ENCODE data around the gene COG6. TPM values are rescaled to one million over a fixed set of nuclear protein-coding genes. Genes with fewer than 3 reads are reported as not detected.

COG6 gene
- total and polyA plus RNA-seq, 2 of the 8 experiments (the other 6 are each of a cell fraction or from before 2014, with no cell fraction given): 8.8 to 22.3 TPM

- no peak overlapping the region for H3K18ac ChIP-seq (ENCODE audit: extremely low read depth, low read length)
- no peak overlapping the region for H3K4ac ChIP-seq (replicated peaks; ENCODE audit: insufficient read length, low read depth, low read length)
- CTCF ChIA-PET (ENCODE audit: partially characterized antibody): interaction anchor here (0.6 to 2.3 kb wide), 14 partner anchors 9 to 1159 kb away, joined by 3 to 9 read pairs (median 4); partner anchors contain the start of gene LHFPL6
- no peak overlapping the region for H3K4me2 ChIP-seq (ENCODE audit: insufficient read depth in 1 of 2, low read depth in 2 of 2, low read length in 2 of 2)
- no peak overlapping the region for H2BK12ac ChIP-seq (ENCODE audit: low read depth, low read length)
- WGBS, 2 experiments (ENCODE audit: extremely low coverage in 1 of 2, insufficient coverage in 1 of 2, insufficient read length in 1 of 2, insufficient replicate concordance in 2 of 2, low coverage in 1 of 2, low lambda C conversion rate in 2 of 2, missing lambda C conversion rate in 1 of 2): 75% methylated on average over 1 of the region's 1 CpG; no CpG with 5 or more reads in 1 of the 2 experiments
- no peak overlapping the region for H2BK120ac ChIP-seq (replicated peaks; ENCODE audit: low read depth, low read length)
- H4K91ac ChIP-seq (replicated peaks; ENCODE audit: insufficient read length, low read length): no peak overlapping the region
- TF ChIP-seq TAF7 (optimal IDR thresholded peaks at IDR 0.05; ENCODE audit: borderline replicate concordance, low read depth, low read length) (no peak), SAP30 (IDR thresholded peaks at IDR 0.05; ENCODE audit: insufficient read depth, insufficient replicate concordance, low read length) (no peak), KDM4A (IDR thresholded peaks at IDR 0.05; ENCODE audit: low read depth, low read length, severe bottlenecking) (no peak), RAD21 (IDR thresholded peaks at IDR 0.05 in 1 of 2, conservative IDR thresholded peaks at IDR 0.05 in 1 of 2; ENCODE audit: low read depth in 2 of 2, low read length in 2 of 2) (no peak), SRF (IDR thresholded peaks at IDR 0.05; ENCODE audit: low read depth, low read length) (no peak), SIX5 (IDR thresholded peaks at IDR 0.05; ENCODE audit: low read depth, low read length) (no peak), CBX8 (IDR thresholded peaks at IDR 0.05; ENCODE audit: borderline replicate concordance, low read depth, low read length) (no peak), TCF12 (IDR thresholded peaks at IDR 0.05; ENCODE audit: low read depth, low read length) (no peak), SP4 (IDR thresholded peaks at IDR 0.05; ENCODE audit: low read length) (no peak), BACH1 (IDR thresholded peaks at IDR 0.05; ENCODE audit: low read length) (no peak), POU5F1 (IDR thresholded peaks at IDR 0.05; ENCODE audit: low read depth, low read length) (no peak), ZNF274 (IDR thresholded peaks at IDR 0.05; ENCODE audit: borderline replicate concordance, extremely low read depth, low read length) (no peak)
- TF ChIP-seq, protein P1, sequence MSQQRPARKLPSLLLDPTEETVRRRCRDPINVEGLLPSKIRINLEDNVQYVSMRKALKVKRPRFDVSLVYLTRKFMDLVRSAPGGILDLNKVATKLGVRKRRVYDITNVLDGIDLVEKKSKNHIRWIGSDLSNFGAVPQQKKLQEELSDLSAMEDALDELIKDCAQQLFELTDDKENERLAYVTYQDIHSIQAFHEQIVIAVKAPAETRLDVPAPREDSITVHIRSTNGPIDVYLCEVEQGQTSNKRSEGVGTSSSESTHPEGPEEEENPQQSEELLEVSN (IDR thresholded peaks at IDR 0.05): no peak
- no peak overlapping the region for H2AK5ac ChIP-seq (ENCODE audit: low read depth, low read length)
- H3K9me3 ChIP-seq (ENCODE audit: insufficient read depth in 2 of 2, low read depth in 1 of 2, low read length in 1 of 2): no peaks in the 10 kb centered on the region
- H2BK5ac ChIP-seq (ENCODE audit: low read depth, low read length): no peak overlapping the region
- H3K79me1 ChIP-seq (ENCODE audit: low read depth, low read length): no peaks in the 10 kb centered on the region
- no peak overlapping the region for H2BK20ac ChIP-seq (ENCODE audit: low read length)
- H3K27ac ChIP-seq (ENCODE audit: low read depth, low read length): no peak overlapping the region
- DNase-seq (ENCODE audit: low read depth in 1 of 2, low spot score in 2 of 2) (no peak), FAIRE-seq (no peak)
- no peaks in the 10 kb centered on the region for H4K20me1 ChIP-seq (replicated peaks in 1 of 2; ENCODE audit: control insufficient read depth in 1 of 2, insufficient read depth in 2 of 2, low read length in 2 of 2)
- H3K27me3 ChIP-seq (replicated peaks in 1 of 4; ENCODE audit: control insufficient read depth in 3 of 4, extremely low read depth in 1 of 4, insufficient read depth in 3 of 4, low read length in 3 of 4): no peaks in the 10 kb centered on the region
- H3K79me2 ChIP-seq (ENCODE audit: control insufficient read depth in 1 of 2, insufficient read depth in 2 of 2, low read length in 2 of 2): no peaks in the 10 kb centered on the region
- POLR2A ChIA-PET (ENCODE audit: partially characterized antibody): no interaction called here
- no peak overlapping the region for H3K23ac ChIP-seq (ENCODE audit: insufficient read length)
- no peak overlapping the region for H4K8ac ChIP-seq (ENCODE audit: extremely low read depth, insufficient read depth, low read length)
- no peaks in the 10 kb centered on the region for H3K23me2 ChIP-seq (ENCODE audit: low read depth, low read length)
- H3K14ac ChIP-seq (ENCODE audit: insufficient read length): no peak overlapping the region
- no peak overlapping the region for H3K9ac ChIP-seq (replicated peaks in 1 of 4; ENCODE audit: extremely low read depth in 1 of 4, low read depth in 3 of 4, low read length in 3 of 4)
- H3K56ac ChIP-seq (replicated peaks; ENCODE audit: insufficient read length, low read depth, low read length): no peak overlapping the region
- no peak overlapping the region for H3K4me3 ChIP-seq (ENCODE audit: extremely low read depth in 1 of 4, insufficient read depth in 2 of 4, low read depth in 3 of 4, low read length in 4 of 4)
- H2BK15ac ChIP-seq (ENCODE audit: low read length): no peak overlapping the region
- H4K5ac ChIP-seq (ENCODE audit: insufficient read length, low read depth, low read length): no peak overlapping the region
- H3K36me3 ChIP-seq (ENCODE audit: control insufficient read depth in 2 of 4, insufficient read depth in 4 of 4, low read length in 3 of 4): no peaks in the 10 kb centered on the region
- H2AFZ ChIP-seq (ENCODE audit: low read length): no peak overlapping the region
- H3K4me1 ChIP-seq (replicated peaks in 1 of 4; ENCODE audit: control insufficient read depth in 3 of 4, insufficient read depth in 4 of 4, low read length in 3 of 4): no peaks in the 10 kb centered on the region
These were observed 36.9 kb upstream of the COG6 start for GRCh38 chr13:39618561-39618960.
